Measurements from ENCODE around the gene PFDN2.

GRCh38 chr1:161117759-161118581, at the start of gene PFDN2, which contains the start of gene NIT1:
- peak; percentile 79 for TF ChIP-seq POLR2A (IDR thresholded peaks at IDR 0.05; ENCODE audit: extremely low read depth, insufficient read length)
- TF ChIP-seq CTCF (IDR thresholded peaks at IDR 0.05; ENCODE audit: low read depth, low read length), result no peak
